ENCODE measurements around the gene ADGRG3. TPM values are rescaled to one million over a fixed set of nuclear protein-coding genes. Genes with fewer than 3 reads are reported as not detected.

Gene ADGRG3
- total and polyA plus RNA-seq, 2 donors (not counting 1 experiment from before 2014, with no cell fraction given), result not detected

DNA sequence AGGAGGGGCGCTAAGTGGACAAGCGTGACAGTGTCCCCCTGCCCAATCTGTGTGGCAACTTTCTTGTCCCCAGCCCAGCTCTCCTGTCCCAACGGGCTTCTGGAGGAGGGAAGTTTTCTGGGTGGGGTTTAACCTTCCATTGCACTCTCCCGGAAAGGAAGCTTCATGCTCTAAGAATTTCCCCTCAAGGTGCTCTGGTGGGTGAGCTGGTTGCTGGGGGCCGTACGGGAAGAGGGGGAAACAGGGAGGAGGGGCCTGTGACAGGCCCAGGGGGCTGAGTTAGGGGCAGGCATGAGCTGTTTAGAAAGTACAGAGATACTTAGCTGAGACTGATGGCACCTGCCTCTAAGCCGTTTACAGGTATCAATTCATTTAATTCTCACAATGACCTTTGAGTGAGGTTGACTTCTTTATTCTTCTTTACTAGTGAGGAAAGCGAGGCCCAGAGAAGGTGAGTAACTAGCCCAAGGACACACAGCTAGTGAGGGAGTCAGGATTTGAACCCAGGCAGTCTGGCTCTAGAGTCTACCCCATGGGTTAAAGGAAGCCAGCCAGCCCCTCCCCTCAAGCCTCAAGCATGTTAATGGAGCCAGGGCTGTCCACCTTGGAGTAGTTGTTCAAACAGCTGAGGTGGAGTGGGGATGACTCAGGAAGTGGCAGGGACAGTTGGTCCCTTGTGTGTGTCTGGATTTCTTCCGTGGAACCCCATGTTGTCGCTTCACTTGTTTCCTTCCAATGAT, 20.8 kb upstream of the ADGRG3 start:
- H3K4me2 ChIP-seq (replicated peaks; ENCODE audit: low read depth, low read length, poor library complexity, severe bottlenecking), result peak overlapping the region; percentile 31

More for the DNA sequence above, 20.8 kb upstream of the ADGRG3 start:
- ChIA-PET POLR2A (interaction anchor here (1.2 kb wide), 1 partner anchor 200 kb away, joined by 4 read pairs; the partner anchor contains the start of genes CIAPIN1 and COQ9), CTCF (interaction anchor here (0.6 to 4.5 kb wide), 12 partner anchors 8 to 346 kb away, joined by 3 to 30 read pairs (median 8); partner anchors contain the start of gene KATNB1)
- H3K9me3 Mint-ChIP-seq (ENCODE audit: insufficient read depth), result no peaks in the 10 kb centered on the region
- H3K4me1 Mint-ChIP-seq, result peaks cover 32% of the 10 kb centered on the region
- H3K9ac ChIP-seq (ENCODE audit: low read length), result no peak overlapping the region
- peaks cover 0 to 16% (median 0%) of the 10 kb centered on the region in 3 donors for H3K9me3 ChIP-seq (ENCODE audit: control extremely low read depth in 1 of 3, control insufficient read depth in 2 of 3, insufficient read depth in 1 of 3, low read length in 2 of 3)
- H3K4me3 ChIP-seq (ENCODE audit: control extremely low read depth in 1 of 5, extremely low read depth in 1 of 5, insufficient read depth in 1 of 5, low read depth in 2 of 5, low read length in 4 of 5), result no peak overlapping the region
- no peak for DNase-seq
- no peaks in the 10 kb centered on the region for H3K79me2 ChIP-seq (ENCODE audit: control insufficient read depth, insufficient read depth, low read length)
- no peak overlapping the region for H3K4me3 Mint-ChIP-seq
- H3K36me3 ChIP-seq (replicated peaks in 1 of 2; ENCODE audit: control extremely low read depth in 1 of 2, control insufficient read depth in 1 of 2, extremely low read depth in 1 of 2, insufficient read depth in 2 of 2, low read length in 1 of 2), result no peaks in the 10 kb centered on the region
- TF ChIP-seq, protein P1, sequence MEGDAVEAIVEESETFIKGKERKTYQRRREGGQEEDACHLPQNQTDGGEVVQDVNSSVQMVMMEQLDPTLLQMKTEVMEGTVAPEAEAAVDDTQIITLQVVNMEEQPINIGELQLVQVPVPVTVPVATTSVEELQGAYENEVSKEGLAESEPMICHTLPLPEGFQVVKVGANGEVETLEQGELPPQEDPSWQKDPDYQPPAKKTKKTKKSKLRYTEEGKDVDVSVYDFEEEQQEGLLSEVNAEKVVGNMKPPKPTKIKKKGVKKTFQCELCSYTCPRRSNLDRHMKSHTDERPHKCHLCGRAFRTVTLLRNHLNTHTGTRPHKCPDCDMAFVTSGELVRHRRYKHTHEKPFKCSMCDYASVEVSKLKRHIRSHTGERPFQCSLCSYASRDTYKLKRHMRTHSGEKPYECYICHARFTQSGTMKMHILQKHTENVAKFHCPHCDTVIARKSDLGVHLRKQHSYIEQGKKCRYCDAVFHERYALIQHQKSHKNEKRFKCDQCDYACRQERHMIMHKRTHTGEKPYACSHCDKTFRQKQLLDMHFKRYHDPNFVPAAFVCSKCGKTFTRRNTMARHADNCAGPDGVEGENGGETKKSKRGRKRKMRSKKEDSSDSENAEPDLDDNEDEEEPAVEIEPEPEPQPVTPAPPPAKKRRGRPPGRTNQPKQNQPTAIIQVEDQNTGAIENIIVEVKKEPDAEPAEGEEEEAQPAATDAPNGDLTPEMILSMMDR (IDR thresholded peaks at IDR 0.05), result no peak
- no peak for TF ChIP-seq EZH2 (IDR thresholded peaks at IDR 0.05; ENCODE audit: borderline replicate concordance, insufficient read depth, low read depth, low read length, poor library complexity, severe bottlenecking)
- H3K27ac ChIP-seq (ENCODE audit: low read length in 2 of 2), result peak overlapping the region in 1 of 2 donors; percentile 61
- no peaks in the 10 kb centered on the region for H4K20me1 ChIP-seq (ENCODE audit: control insufficient read depth, insufficient read depth, low read length, poor library complexity, severe bottlenecking)
- no peaks in the 10 kb centered on the region for H3K27me3 Mint-ChIP-seq
- ATAC-seq (ENCODE audit: low read depth), result no peak
- intact Hi-C loops (cut with micrococcal nuclease), result loop anchor here (5.0 kb wide), 2 partner anchors 55 to 90 kb away; partner anchors contain the start of gene KATNB1
- H3K27ac Mint-ChIP-seq, result no peak overlapping the region
- H3K27me3 ChIP-seq (replicated peaks in 1 of 4; ENCODE audit: control extremely low read depth in 1 of 4, control insufficient read depth in 3 of 4, insufficient read depth in 4 of 4, low read length in 3 of 4), result peaks cover 0 to 3% (median 0%) of the 10 kb centered on the region in 4 experiments
- H3K4me1 ChIP-seq (ENCODE audit: control insufficient read depth in 2 of 2, insufficient read depth in 2 of 2, low read length in 2 of 2), result peaks cover 23 to 30% of the 10 kb centered on the region in 2 donors
- no peak overlapping the region for H2AFZ ChIP-seq (ENCODE audit: insufficient read depth, low read depth, low read length, poor library complexity, severe bottlenecking)
- 32% methylated on average over 5 of the region's 10 CpGs for WGBS (ENCODE audit: insufficient coverage)
